Tibial nerve (tissue), 4 donors: ENCODE results near the gene ERC2.

Source experiments
- EP300 ChIP-seq, 2 donors: sonication (generic); formaldehyde crosslinking; IDR thresholded peaks; one replicate each; pipeline ENCODE4 v1.6.1; 2017; ENCODE audit warnings: antibody characterized with exemption in 2 of 2, mild to moderate bottlenecking in 1 of 2
- POLR2A ChIP-seq, 2 donors: fragments of 450-650 bp; IDR thresholded peaks; one replicate each; pipeline ENCODE4 v1.6.1; 2017; ENCODE audit warnings: antibody characterized with exemption in 2 of 2, mild to moderate bottlenecking in 2 of 2, moderate library complexity in 2 of 2
- TF ChIP-seq, protein P1 (sequence below), 5 experiments: fragments of 200-600 bp in 3 of 5; fragments of 450-650 bp in 2 of 5; sonication (generic) in 3 of 5; IDR thresholded peaks; one replicate each; pipeline ENCODE4 v1.5.1; 2016 to 2019; ENCODE audit warnings: antibody characterized with exemption in 5 of 5, mild to moderate bottlenecking in 3 of 5, moderate library complexity in 2 of 5

GRCh38 chr3:56060521-56061278 lies 407.6 kb downstream of the ERC2 start:
- TF ChIP-seq, protein P1, sequence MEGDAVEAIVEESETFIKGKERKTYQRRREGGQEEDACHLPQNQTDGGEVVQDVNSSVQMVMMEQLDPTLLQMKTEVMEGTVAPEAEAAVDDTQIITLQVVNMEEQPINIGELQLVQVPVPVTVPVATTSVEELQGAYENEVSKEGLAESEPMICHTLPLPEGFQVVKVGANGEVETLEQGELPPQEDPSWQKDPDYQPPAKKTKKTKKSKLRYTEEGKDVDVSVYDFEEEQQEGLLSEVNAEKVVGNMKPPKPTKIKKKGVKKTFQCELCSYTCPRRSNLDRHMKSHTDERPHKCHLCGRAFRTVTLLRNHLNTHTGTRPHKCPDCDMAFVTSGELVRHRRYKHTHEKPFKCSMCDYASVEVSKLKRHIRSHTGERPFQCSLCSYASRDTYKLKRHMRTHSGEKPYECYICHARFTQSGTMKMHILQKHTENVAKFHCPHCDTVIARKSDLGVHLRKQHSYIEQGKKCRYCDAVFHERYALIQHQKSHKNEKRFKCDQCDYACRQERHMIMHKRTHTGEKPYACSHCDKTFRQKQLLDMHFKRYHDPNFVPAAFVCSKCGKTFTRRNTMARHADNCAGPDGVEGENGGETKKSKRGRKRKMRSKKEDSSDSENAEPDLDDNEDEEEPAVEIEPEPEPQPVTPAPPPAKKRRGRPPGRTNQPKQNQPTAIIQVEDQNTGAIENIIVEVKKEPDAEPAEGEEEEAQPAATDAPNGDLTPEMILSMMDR (IDR thresholded peaks at IDR 0.05) = no peak
- TF ChIP-seq POLR2A (IDR thresholded peaks at IDR 0.05) (no peak), EP300 (IDR thresholded peaks at IDR 0.05) (no peak)
